ENCODE measurements around the gene PACRG.

- TF ChIP-seq POLR2AphosphoS5 (IDR thresholded peaks at IDR 0.05; ENCODE audit: low read depth, low read length) (no peak), SPI1 (IDR thresholded peaks at IDR 0.05; ENCODE audit: low read depth, low read length) (no peak), POLR2A (IDR thresholded peaks at IDR 0.05; ENCODE audit: low read depth, low read length) (no peak), TAF1 (IDR thresholded peaks at IDR 0.05; ENCODE audit: low read depth, low read length) (no peak)
Measured at GRCh38 chr6:163314791-163315470, 587.2 kb downstream of the PACRG start.

Measured in GM12891 (cell line).